SK-N-SH treated with all-trans-retinoic acid at 6 μM for 48 hours (cell line): Measurements from ENCODE around the gene FRYL.

ENCODE experiments used
- ATAC-seq: fragments of 200-7000 bp; cut with Tn5 transposase; 3 replicates; pipeline ENCODE4 v1.9.1; 2020; ENCODE audit warnings: mild to moderate bottlenecking, moderate library complexity
- BACH2 ChIP-seq: fragments of 250-450 bp; sonication (Bioruptor Pico); IDR thresholded peaks from 2 replicates; pipeline ENCODE4 v1.9.0; 2021; ENCODE audit warnings: mild to moderate bottlenecking, borderline replicate concordance
- CSDC2 ChIP-seq: fragments of 250-450 bp; sonication (Bioruptor Pico); IDR thresholded peaks from 2 replicates; pipeline ENCODE4 v1.5.0; 2020; ENCODE audit warnings: mild to moderate bottlenecking, moderate library complexity
- ISL1 ChIP-seq: fragments of 250-450 bp; sonication (Bioruptor Pico); IDR thresholded peaks from 2 replicates; pipeline ENCODE4 v2.1.2; 2022; ENCODE audit warnings: mild to moderate bottlenecking, moderate library complexity
- PPARA ChIP-seq: fragments of 250-450 bp; sonication (Bioruptor Pico); IDR thresholded peaks from 2 replicates; pipeline ENCODE4 v1.5.0; 2020; ENCODE audit warnings: mild to moderate bottlenecking, borderline replicate concordance
- RARB ChIP-seq: fragments of 250-450 bp; sonication (Bioruptor Pico); IDR thresholded peaks from 2 replicates; pipeline ENCODE4 v1.8.0; 2021; ENCODE audit warnings: mild to moderate bottlenecking, moderate library complexity
- SNAI2 ChIP-seq: fragments of 250-450 bp; sonication (Bioruptor Pico); IDR thresholded peaks from 2 replicates; pipeline ENCODE4 v1.5.0; 2020; ENCODE audit warnings: mild to moderate bottlenecking, moderate library complexity
- TCF4 ChIP-seq: fragments of 250-450 bp; sonication (Bioruptor Pico); IDR thresholded peaks from 2 replicates; pipeline ENCODE4 v1.8.0; 2021; ENCODE audit warnings: mild to moderate bottlenecking, moderate library complexity, borderline replicate concordance
- ZC3H10 ChIP-seq: fragments of 250-450 bp; sonication (Bioruptor Pico); IDR thresholded peaks from 2 replicates; pipeline ENCODE4 v1.5.1; 2021; ENCODE audit warnings: mild to moderate bottlenecking, moderate library complexity
- ZFP30 ChIP-seq: fragments of 450-650 bp; formaldehyde crosslinking; IDR thresholded peaks from 2 replicates; pipeline ENCODE4 v1.5.0; 2022; ENCODE audit warnings: mild to moderate bottlenecking, moderate library complexity
- ZNF565 ChIP-seq: fragments of 450-650 bp; formaldehyde crosslinking; conservative IDR thresholded peaks from 2 replicates; pipeline ENCODE4 v1.5.0; 2020; ENCODE audit warnings: low read depth, mild to moderate bottlenecking, moderate library complexity
- ZNF70 ChIP-seq: fragments of 450-650 bp; formaldehyde crosslinking; IDR thresholded peaks from 2 replicates; pipeline ENCODE4 v1.5.0; 2020; ENCODE audit warnings: mild to moderate bottlenecking, moderate library complexity
- ZNF8 ChIP-seq: fragments of 450-650 bp; formaldehyde crosslinking; IDR thresholded peaks from 2 replicates; pipeline ENCODE4 v1.5.0; 2020; ENCODE audit warnings: mild to moderate bottlenecking, moderate library complexity
- TF ChIP-seq, protein P1 (sequence below): fragments of 250-450 bp; sonication (Bioruptor Pico); IDR thresholded peaks from 2 replicates; pipeline ENCODE4 v1.5.1; 2021; ENCODE audit warnings: mild to moderate bottlenecking, moderate library complexity
- TF ChIP-seq, protein P2 (sequence below): fragments of 250-450 bp; sonication (Bioruptor Pico); IDR thresholded peaks from 2 replicates; pipeline ENCODE4 v1.8.0; 2020; ENCODE audit warnings: mild to moderate bottlenecking, moderate library complexity, borderline replicate concordance
- TF ChIP-seq, protein P3 (sequence below): fragments of 250-450 bp; sonication (Bioruptor Pico); IDR thresholded peaks from 2 replicates; pipeline ENCODE4 v1.8.0; 2021; ENCODE audit warnings: low read depth, mild to moderate bottlenecking, moderate library complexity, borderline replicate concordance
- TF ChIP-seq, protein P4 (sequence below): fragments of 250-450 bp; sonication (Bioruptor Pico); IDR thresholded peaks from 2 replicates; pipeline ENCODE4 v1.5.0; 2020; ENCODE audit warnings: mild to moderate bottlenecking, moderate library complexity

The FRYL gene

DNA sequence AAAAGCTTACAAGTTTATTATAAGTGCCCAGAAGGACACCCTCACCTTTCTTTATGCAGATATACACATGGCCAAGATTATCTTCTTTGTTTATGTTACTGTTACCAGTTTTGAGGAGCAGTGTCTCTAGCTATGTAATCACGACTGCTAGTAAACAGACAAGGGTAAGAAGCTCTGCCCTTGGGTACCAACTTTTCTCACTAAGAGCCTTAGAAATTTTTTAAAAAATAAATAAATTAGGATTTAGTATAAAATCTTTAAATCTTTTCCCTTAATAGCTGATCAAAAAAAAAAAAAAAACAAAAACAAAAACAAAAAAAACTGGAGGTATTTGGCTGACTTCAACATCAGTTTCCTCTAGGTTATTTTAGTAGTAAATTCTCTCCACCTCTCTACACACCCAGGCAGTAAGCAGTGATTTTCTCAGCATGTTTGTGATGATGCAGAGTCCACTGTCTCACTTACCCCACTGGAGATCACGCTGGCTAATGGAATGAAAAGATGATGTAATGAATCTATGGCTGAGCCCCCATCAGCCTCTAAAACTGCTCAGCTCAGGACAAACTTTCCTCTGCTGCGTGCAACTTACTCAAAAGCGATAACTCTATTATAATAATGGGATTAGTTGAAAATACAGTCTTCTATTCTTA lies 125.9 kb downstream of the FRYL start:
- peak; percentile 68 for ATAC-seq

DNA sequence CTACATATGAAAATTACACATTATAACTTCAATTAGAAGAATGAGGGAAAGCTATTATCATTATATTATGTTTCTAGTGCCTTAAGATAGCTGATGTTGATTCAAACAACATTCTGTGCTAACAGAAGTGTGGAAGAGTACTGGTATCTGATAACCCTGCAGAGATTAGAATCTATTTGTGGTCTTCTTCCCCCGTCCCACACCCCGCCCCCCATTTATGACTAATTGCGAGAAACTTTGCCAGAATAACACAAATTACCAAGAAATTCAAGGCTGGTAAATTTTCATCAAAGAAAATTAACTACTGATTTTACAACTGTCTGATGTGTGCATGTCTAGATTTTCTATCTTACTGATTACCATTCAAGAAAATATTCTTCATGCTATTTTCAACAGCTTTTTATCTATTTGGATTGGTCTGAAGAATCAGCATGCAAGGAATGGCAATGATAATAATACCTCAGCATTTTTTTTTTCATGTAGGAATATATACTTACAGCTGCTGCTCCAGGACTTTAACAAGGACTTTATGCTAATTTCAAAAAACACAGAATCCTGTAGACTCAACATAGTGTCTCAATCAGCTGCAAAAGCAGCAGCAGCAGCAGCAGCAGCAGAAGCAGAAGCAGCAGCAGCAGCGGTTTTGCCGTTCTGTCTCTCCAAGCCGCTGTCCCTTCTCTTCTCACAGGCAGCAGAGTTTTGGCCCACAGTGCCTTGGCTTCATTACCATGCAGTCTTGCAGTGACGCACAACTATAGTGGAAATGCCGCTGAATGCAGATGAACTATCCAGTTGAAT lies 126.7 kb downstream of the FRYL start:
- TF ChIP-seq BACH2 (CRISPR knock-in tag) (no peak), SNAI2 (no peak), ZC3H10 (CRISPR knock-in tag) (no peak), ISL1 (CRISPR knock-in tag) (no peak), ZNF565 (CRISPR knock-in tag) (no peak), ZNF8 (CRISPR knock-in tag) (no peak), ZFP30 (no peak), TCF4 (CRISPR knock-in tag) (no peak), RARB (CRISPR knock-in tag) (no peak)
- TF ChIP-seq, protein P1, sequence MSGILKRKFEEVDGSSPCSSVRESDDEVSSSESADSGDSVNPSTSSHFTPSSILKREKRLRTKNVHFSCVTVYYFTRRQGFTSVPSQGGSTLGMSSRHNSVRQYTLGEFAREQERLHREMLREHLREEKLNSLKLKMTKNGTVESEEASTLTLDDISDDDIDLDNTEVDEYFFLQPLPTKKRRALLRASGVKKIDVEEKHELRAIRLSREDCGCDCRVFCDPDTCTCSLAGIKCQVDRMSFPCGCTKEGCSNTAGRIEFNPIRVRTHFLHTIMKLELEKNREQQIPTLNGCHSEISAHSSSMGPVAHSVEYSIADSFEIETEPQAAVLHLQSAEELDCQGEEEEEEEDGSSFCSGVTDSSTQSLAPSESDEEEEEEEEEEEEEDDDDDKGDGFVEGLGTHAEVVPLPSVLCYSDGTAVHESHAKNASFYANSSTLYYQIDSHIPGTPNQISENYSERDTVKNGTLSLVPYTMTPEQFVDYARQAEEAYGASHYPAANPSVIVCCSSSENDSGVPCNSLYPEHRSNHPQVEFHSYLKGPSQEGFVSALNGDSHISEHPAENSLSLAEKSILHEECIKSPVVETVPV (CRISPR knock-in tag) = no peak
- TF ChIP-seq, protein P2, sequence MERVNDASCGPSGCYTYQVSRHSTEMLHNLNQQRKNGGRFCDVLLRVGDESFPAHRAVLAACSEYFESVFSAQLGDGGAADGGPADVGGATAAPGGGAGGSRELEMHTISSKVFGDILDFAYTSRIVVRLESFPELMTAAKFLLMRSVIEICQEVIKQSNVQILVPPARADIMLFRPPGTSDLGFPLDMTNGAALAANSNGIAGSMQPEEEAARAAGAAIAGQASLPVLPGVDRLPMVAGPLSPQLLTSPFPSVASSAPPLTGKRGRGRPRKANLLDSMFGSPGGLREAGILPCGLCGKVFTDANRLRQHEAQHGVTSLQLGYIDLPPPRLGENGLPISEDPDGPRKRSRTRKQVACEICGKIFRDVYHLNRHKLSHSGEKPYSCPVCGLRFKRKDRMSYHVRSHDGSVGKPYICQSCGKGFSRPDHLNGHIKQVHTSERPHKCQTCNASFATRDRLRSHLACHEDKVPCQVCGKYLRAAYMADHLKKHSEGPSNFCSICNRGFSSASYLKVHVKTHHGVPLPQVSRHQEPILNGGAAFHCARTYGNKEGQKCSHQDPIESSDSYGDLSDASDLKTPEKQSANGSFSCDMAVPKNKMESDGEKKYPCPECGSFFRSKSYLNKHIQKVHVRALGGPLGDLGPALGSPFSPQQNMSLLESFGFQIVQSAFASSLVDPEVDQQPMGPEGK (CRISPR knock-in tag) = no peak
- TF ChIP-seq, protein P3, sequence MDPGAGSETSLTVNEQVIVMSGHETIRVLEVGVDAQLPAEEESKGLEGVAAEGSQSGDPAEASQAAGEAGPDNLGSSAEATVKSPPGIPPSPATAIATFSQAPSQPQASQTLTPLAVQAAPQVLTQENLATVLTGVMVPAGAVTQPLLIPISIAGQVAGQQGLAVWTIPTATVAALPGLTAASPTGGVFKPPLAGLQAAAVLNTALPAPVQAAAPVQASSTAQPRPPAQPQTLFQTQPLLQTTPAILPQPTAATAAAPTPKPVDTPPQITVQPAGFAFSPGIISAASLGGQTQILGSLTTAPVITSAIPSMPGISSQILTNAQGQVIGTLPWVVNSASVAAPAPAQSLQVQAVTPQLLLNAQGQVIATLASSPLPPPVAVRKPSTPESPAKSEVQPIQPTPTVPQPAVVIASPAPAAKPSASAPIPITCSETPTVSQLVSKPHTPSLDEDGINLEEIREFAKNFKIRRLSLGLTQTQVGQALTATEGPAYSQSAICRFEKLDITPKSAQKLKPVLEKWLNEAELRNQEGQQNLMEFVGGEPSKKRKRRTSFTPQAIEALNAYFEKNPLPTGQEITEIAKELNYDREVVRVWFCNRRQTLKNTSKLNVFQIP = no peak
- TF ChIP-seq, all 23 proteins: peak for 0
- peak; percentile 92 for ATAC-seq

More for the DNA sequence above, 125.9 kb downstream of the FRYL start:
- TF ChIP-seq, protein P4, sequence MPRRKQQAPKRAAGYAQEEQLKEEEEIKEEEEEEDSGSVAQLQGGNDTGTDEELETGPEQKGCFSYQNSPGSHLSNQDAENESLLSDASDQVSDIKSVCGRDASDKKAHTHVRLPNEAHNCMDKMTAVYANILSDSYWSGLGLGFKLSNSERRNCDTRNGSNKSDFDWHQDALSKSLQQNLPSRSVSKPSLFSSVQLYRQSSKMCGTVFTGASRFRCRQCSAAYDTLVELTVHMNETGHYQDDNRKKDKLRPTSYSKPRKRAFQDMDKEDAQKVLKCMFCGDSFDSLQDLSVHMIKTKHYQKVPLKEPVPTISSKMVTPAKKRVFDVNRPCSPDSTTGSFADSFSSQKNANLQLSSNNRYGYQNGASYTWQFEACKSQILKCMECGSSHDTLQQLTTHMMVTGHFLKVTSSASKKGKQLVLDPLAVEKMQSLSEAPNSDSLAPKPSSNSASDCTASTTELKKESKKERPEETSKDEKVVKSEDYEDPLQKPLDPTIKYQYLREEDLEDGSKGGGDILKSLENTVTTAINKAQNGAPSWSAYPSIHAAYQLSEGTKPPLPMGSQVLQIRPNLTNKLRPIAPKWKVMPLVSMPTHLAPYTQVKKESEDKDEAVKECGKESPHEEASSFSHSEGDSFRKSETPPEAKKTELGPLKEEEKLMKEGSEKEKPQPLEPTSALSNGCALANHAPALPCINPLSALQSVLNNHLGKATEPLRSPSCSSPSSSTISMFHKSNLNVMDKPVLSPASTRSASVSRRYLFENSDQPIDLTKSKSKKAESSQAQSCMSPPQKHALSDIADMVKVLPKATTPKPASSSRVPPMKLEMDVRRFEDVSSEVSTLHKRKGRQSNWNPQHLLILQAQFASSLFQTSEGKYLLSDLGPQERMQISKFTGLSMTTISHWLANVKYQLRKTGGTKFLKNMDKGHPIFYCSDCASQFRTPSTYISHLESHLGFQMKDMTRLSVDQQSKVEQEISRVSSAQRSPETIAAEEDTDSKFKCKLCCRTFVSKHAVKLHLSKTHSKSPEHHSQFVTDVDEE (CRISPR knock-in tag) = no peak

DNA sequence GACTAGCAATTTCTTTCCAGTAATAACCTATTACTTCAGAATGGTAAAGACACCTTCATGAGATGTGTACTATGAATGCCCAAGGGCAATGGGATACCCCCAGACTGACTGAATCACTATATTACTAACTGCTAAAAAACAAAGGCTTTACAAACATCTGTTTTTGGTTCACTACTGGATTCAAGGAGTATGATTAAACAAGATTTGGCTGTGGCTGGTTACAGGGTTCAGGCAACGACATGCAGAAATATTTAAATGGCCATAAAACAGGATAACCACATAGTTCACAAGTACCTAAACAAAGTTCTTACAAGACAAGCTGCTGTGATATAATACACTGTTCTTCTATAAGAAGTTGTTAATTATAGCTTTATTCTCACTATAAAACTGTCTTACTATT lies 128.2 kb downstream of the FRYL start:
- TF ChIP-seq PPARA (no peak), ZNF70 (CRISPR knock-in tag) (no peak), CSDC2 (CRISPR knock-in tag) (no peak), RARB (CRISPR knock-in tag) (no peak), ZC3H10 (CRISPR knock-in tag) (no peak)
- TF ChIP-seq, protein P4 (CRISPR knock-in tag) = no peak
- peak; percentile 66 for ATAC-seq
